WTC11 (cell line): ENCODE data around the gene NR2C2AP. TPM values are rescaled to one million over a fixed set of nuclear protein-coding genes. Genes with fewer than 3 reads are reported as not detected.
A peak's percentile ranks its signal among the peaks of the same experiment; 100 is the strongest.

Source experiments
- ATAC-seq: fragments of 200-7000 bp; cut with Tn5 transposase; 2 replicates; pipeline ENCODE4 v1.10.0; 2021; ENCODE audit warnings: mild to moderate bottlenecking, moderate library complexity
- CTCF ChIA-PET: fragments of 300-600 bp; sonication (Branson Sonifier 250); formaldehyde crosslinking; loops from one replicate; lab custom pipeline; 2021; ENCODE audit warnings: antibody characterized with exemption; lab: Charles Lee
- POLR2A ChIA-PET: fragments of 350-600 bp; sonication (Branson Sonifier 250); formaldehyde crosslinking; loops from one replicate; lab custom pipeline; 2021; ENCODE audit warnings: antibody characterized with exemption; lab: Charles Lee
- DNase-seq: peaks from one replicate; pipeline ENCODE4 v3.0.0; 2021; ENCODE audit warnings: low spot score
- H3K27ac Mint-ChIP-seq: 2 replicates; pipeline ENCODE4 v1.8.0; 2021; ENCODE audit warnings: mixed read lengths
- H3K27me3 Mint-ChIP-seq: 2 replicates; pipeline ENCODE4 v1.8.0; 2021; ENCODE audit warnings: low read depth, mild to moderate bottlenecking, moderate library complexity, mixed read lengths
- H3K36me3 Mint-ChIP-seq: 2 replicates; pipeline ENCODE4 v1.8.0; 2021; ENCODE audit warnings: mixed read lengths
- H3K4me1 Mint-ChIP-seq: 2 replicates; pipeline ENCODE4 v1.8.0; 2022; ENCODE audit warnings: mixed read lengths
- H3K4me3 Mint-ChIP-seq: 2 replicates; pipeline ENCODE4 v1.8.0; 2021; ENCODE audit warnings: mild to moderate bottlenecking, moderate library complexity, mixed read lengths
- H3K9me3 Mint-ChIP-seq: 2 replicates; pipeline ENCODE4 v1.8.0; 2021; ENCODE audit warnings: mixed read lengths
- ESRRA ChIP-seq: sonication (generic); formaldehyde crosslinking; IDR thresholded peaks from 2 replicates; pipeline ENCODE4 v1.8.1; 2022; ENCODE audit warnings: mild to moderate bottlenecking, missing genetic modification reagents, borderline replicate concordance
- GTF2I ChIP-seq: fragments of 250-450 bp; sonication (Bioruptor Pico); conservative IDR thresholded peaks from 2 replicates; pipeline ENCODE4 v1.4.0; 2021; ENCODE audit warnings: mild to moderate bottlenecking
- HMGXB4 ChIP-seq: sonication (generic); formaldehyde crosslinking; IDR thresholded peaks from 2 replicates; pipeline ENCODE4 v1.8.1; 2023; ENCODE audit warnings: mild to moderate bottlenecking, moderate library complexity, missing genetic modification reagents
- MAX ChIP-seq: sonication (generic); formaldehyde crosslinking; IDR thresholded peaks from 2 replicates; pipeline ENCODE4 v1.8.0; 2022; ENCODE audit warnings: mild to moderate bottlenecking, missing genetic modification reagents
- NFYB ChIP-seq: sonication (generic); formaldehyde crosslinking; conservative IDR thresholded peaks from 2 replicates; pipeline ENCODE4 v1.8.0; 2022; ENCODE audit warnings: low read depth, missing genetic modification reagents
- RELA ChIP-seq: sonication (generic); formaldehyde crosslinking; IDR thresholded peaks from 2 replicates; pipeline ENCODE4 v1.8.1; 2022; ENCODE audit warnings: missing genetic modification reagents, mild to moderate bottlenecking, borderline replicate concordance
- RORB ChIP-seq: fragments of 250-450 bp; sonication (Bioruptor Pico); IDR thresholded peaks from 2 replicates; pipeline ENCODE4 v1.9.0; 2021; ENCODE audit warnings: mild to moderate bottlenecking
- SOX15 ChIP-seq: fragments of 250-450 bp; sonication (Bioruptor Pico); IDR thresholded peaks from 2 replicates; pipeline ENCODE4 v1.9.0; 2021; ENCODE audit warnings: mild to moderate bottlenecking
- ZNF121 ChIP-seq: sonication (generic); formaldehyde crosslinking; IDR thresholded peaks from 2 replicates; pipeline ENCODE4 v1.8.0; 2023; ENCODE audit warnings: missing genetic modification reagents
- ZNF423 ChIP-seq: fragments of 250-450 bp; sonication (Bioruptor Pico); IDR thresholded peaks from 2 replicates; pipeline ENCODE4 v2.1.2; 2022; ENCODE audit warnings: mild to moderate bottlenecking, moderate library complexity
- total RNA-seq: library from RNA; stranded (reverse); gene quantifications from 3 replicates; pipeline ENCODE4 v1.2.3, GENCODE V29; 2021

NR2C2AP gene
- total RNA-seq, 1 experiment from 2014 or later: 24.9 TPM

GRCh38 chr19:19213426-19214158, 10.4 kb upstream of the NR2C2AP start:
- TF ChIP-seq MAX (CRISPR knock-in tag) (no peak), ZNF121 (no peak), ZNF423 (CRISPR knock-in tag) (no peak)
- Mint-ChIP-seq H3K27me3 (peaks cover 82% of the 10 kb centered on the region), H3K36me3 (no peaks in the 10 kb centered on the region), H3K4me3 (peak overlapping the region; percentile 24; the same call in 1 of the 2 replicates), H3K27ac (no peak overlapping the region), H3K9me3 (no peaks in the 10 kb centered on the region), H3K4me1 (peaks cover 14% of the 10 kb centered on the region)
- CTCF ChIA-PET: interaction anchor here (1.3 to 3.4 kb wide), 2 partner anchors 11 to 27 kb away, joined by 3 to 29 read pairs; no protein-coding TSS in a partner anchor
- DNase-seq (no peak), ATAC-seq (no peak)
- POLR2A ChIA-PET: no interaction called here

GRCh38 chr19:19212916-19213315, 9.7 kb upstream of the NR2C2AP start:
- no peak for TF ChIP-seq RELA (CRISPR knock-in tag)
- TF ChIP-seq, all 79 proteins: peak for 0
- ChIA-PET CTCF (no interaction called here), POLR2A (no interaction called here)
- peaks cover 83% of the 10 kb centered on the region for H3K27me3 Mint-ChIP-seq
- DNase-seq (no peak), ATAC-seq (no peak)
- H3K27ac Mint-ChIP-seq: no peak overlapping the region
- H3K36me3 Mint-ChIP-seq: no peaks in the 10 kb centered on the region
- H3K4me3 Mint-ChIP-seq: peak overlapping the region; percentile 70
- no peaks in the 10 kb centered on the region for H3K9me3 Mint-ChIP-seq
- H3K4me1 Mint-ChIP-seq: peaks cover 14% of the 10 kb centered on the region

GRCh38 chr19:19211499-19212420, 8.5 kb upstream of the NR2C2AP start, which contains the start of gene NCAN:
TSS of gene NCAN (plus strand) at chr19:19211958. CDS start at chr19:19216954, 4,996 bp downstream.
- Mint-ChIP-seq H3K27ac (no peak within 1 kb of the TSS), H3K36me3 (no peaks in the 10 kb centered on the region), H3K27me3 (peaks cover 85% of the 10 kb centered on the region), H3K4me3 (peak within 1 kb of the TSS; percentile 70), H3K4me1 (peaks cover 14% of the 10 kb centered on the region), H3K9me3 (peaks cover 7% of the 10 kb centered on the region; the same call in 1 of the 2 replicates)
- ATAC-seq (peak; percentile 80), DNase-seq (peak; percentile 65)
- ChIA-PET CTCF (interaction anchor here (0.7 to 1.5 kb wide), 4 partner anchors 9 to 96 kb away, joined by 3 to 5 read pairs (median 4); partner anchors contain the start of gene NR2C2AP), POLR2A (interaction anchor here (0.9 kb wide), 1 partner anchor 86 kb away, joined by 3 read pairs; no protein-coding TSS in a partner anchor)
- TF ChIP-seq HMGXB4 (CRISPR knock-in tag) (0 out of 2 replicates have a peak, but pooled peaks have one; percentile 21), GTF2I (CRISPR knock-in tag) (peak; percentile 80; the same call in 1 of the 2 replicates), ESRRA (peak; percentile 92; the same call in 1 of the 2 replicates), RORB (CRISPR knock-in tag) (no peak), NFYB (CRISPR knock-in tag) (0 out of 2 replicates have a peak, but pooled peaks have one; percentile 8)

GRCh38 chr19:19209372-19209771, 6.2 kb upstream of the NR2C2AP start:
- Mint-ChIP-seq H3K9me3 (peaks cover 7% of the 10 kb centered on the region; the same call in 1 of the 2 replicates), H3K4me3 (no peak overlapping the region), H3K4me1 (peaks cover 16% of the 10 kb centered on the region), H3K27ac (no peak overlapping the region), H3K27me3 (peaks cover 94% of the 10 kb centered on the region), H3K36me3 (no peaks in the 10 kb centered on the region)
- DNase-seq: no peak
- no peak for TF ChIP-seq SOX15 (CRISPR knock-in tag)
- POLR2A ChIA-PET: no interaction called here
- CTCF ChIA-PET: interaction anchor here (1.1 to 3.2 kb wide), 3 partner anchors 16 to 93 kb away, joined by 3 to 13 read pairs (median 8); no protein-coding TSS in a partner anchor
- ATAC-seq: no peak
